Measurements from ENCODE around the gene SMIM9. TPM values are rescaled to one million over a fixed set of nuclear protein-coding genes. Genes with fewer than 3 reads are reported as not detected.

SMIM9 gene
- total RNA-seq, 1 experiment from 2014 or later, result not detected

- TF ChIP-seq ZNF263 (CRISPR knock-in tag; IDR thresholded peaks at IDR 0.05; ENCODE audit: low read depth) (no peak), CREM (CRISPR knock-in tag; IDR thresholded peaks at IDR 0.05) (no peak)
- TF ChIP-seq, protein P1, sequence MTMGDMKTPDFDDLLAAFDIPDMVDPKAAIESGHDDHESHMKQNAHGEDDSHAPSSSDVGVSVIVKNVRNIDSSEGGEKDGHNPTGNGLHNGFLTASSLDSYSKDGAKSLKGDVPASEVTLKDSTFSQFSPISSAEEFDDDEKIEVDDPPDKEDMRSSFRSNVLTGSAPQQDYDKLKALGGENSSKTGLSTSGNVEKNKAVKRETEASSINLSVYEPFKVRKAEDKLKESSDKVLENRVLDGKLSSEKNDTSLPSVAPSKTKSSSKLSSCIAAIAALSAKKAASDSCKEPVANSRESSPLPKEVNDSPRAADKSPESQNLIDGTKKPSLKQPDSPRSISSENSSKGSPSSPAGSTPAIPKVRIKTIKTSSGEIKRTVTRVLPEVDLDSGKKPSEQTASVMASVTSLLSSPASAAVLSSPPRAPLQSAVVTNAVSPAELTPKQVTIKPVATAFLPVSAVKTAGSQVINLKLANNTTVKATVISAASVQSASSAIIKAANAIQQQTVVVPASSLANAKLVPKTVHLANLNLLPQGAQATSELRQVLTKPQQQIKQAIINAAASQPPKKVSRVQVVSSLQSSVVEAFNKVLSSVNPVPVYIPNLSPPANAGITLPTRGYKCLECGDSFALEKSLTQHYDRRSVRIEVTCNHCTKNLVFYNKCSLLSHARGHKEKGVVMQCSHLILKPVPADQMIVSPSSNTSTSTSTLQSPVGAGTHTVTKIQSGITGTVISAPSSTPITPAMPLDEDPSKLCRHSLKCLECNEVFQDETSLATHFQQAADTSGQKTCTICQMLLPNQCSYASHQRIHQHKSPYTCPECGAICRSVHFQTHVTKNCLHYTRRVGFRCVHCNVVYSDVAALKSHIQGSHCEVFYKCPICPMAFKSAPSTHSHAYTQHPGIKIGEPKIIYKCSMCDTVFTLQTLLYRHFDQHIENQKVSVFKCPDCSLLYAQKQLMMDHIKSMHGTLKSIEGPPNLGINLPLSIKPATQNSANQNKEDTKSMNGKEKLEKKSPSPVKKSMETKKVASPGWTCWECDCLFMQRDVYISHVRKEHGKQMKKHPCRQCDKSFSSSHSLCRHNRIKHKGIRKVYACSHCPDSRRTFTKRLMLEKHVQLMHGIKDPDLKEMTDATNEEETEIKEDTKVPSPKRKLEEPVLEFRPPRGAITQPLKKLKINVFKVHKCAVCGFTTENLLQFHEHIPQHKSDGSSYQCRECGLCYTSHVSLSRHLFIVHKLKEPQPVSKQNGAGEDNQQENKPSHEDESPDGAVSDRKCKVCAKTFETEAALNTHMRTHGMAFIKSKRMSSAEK (CRISPR knock-in tag; IDR thresholded peaks at IDR 0.05; ENCODE audit: borderline replicate concordance), result no peak
- H3K9me3 Mint-ChIP-seq, result no peaks in the 10 kb centered on the region
- H3K27ac Mint-ChIP-seq, result no peak overlapping the region
- peaks cover 3% of the 10 kb centered on the region; the same call in 1 of the 2 replicates for H3K4me1 Mint-ChIP-seq
- no peak; the same call in 1 of the 2 replicates for ATAC-seq
- DNase-seq (ENCODE audit: low spot score), result no peak
- H3K27me3 Mint-ChIP-seq (ENCODE audit: low read depth), result no peaks in the 10 kb centered on the region
- H3K4me3 Mint-ChIP-seq, result no peak overlapping the region
- ChIA-PET CTCF (interaction anchor here (1.2 kb wide), 1 partner anchor 65 kb away, joined by 3 read pairs; no protein-coding TSS in a partner anchor), POLR2A (interaction anchor here (0.9 kb wide), 1 partner anchor 13 kb away, joined by 3 read pairs; the partner anchor contains the start of gene DKC1)
- peaks cover 55% of the 10 kb centered on the region for H3K36me3 Mint-ChIP-seq
These were observed 58.8 kb downstream of the SMIM9 start for GRCh38 chrX:154775419-154776349.

DNA sequence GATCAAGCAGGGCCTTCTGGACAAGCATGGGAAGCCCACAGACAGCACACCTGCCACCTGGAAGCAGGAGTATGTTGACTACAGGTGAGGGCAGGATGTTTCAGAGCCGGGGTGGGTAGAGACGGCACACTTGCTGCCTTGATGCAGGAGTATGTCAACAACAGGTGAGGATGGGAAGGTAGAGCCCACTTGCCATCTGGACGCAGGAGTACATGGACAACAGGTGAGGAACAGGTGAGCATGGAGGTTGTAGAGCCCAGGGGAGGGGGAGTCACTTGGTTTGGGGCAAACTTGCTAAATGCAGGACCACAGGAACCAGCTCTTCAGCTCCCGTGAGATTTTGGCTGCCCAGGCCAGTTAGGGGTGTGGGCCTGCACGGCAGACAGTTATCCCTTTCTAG, 59.8 kb downstream of the SMIM9 start:
- Mint-ChIP-seq H3K4me1 (peaks cover 3% of the 10 kb centered on the region; the same call in 1 of the 2 replicates), H3K4me3 (no peak overlapping the region), H3K27me3 (ENCODE audit: low read depth) (no peaks in the 10 kb centered on the region), H3K36me3 (peaks cover 60% of the 10 kb centered on the region), H3K9me3 (no peaks in the 10 kb centered on the region), H3K27ac (no peak overlapping the region)
- ChIA-PET POLR2A (no interaction called here), CTCF (no interaction called here)
- no peak for ATAC-seq
- DNase-seq (ENCODE audit: low spot score), result no peak
- TF ChIP-seq, protein P2, sequence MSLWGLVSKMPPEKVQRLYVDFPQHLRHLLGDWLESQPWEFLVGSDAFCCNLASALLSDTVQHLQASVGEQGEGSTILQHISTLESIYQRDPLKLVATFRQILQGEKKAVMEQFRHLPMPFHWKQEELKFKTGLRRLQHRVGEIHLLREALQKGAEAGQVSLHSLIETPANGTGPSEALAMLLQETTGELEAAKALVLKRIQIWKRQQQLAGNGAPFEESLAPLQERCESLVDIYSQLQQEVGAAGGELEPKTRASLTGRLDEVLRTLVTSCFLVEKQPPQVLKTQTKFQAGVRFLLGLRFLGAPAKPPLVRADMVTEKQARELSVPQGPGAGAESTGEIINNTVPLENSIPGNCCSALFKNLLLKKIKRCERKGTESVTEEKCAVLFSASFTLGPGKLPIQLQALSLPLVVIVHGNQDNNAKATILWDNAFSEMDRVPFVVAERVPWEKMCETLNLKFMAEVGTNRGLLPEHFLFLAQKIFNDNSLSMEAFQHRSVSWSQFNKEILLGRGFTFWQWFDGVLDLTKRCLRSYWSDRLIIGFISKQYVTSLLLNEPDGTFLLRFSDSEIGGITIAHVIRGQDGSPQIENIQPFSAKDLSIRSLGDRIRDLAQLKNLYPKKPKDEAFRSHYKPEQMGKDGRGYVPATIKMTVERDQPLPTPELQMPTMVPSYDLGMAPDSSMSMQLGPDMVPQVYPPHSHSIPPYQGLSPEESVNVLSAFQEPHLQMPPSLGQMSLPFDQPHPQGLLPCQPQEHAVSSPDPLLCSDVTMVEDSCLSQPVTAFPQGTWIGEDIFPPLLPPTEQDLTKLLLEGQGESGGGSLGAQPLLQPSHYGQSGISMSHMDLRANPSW (CRISPR knock-in tag; conservative IDR thresholded peaks at IDR 0.05; ENCODE audit: low read depth), result no peak
- no peak for TF ChIP-seq ZNF219 (CRISPR knock-in tag; IDR thresholded peaks at IDR 0.05; ENCODE audit: borderline replicate concordance)
- TF ChIP-seq AFF4 (CRISPR knock-in tag; IDR thresholded peaks at IDR 0.05; ENCODE audit: borderline replicate concordance), result no peak
- TF ChIP-seq JAZF1 (CRISPR knock-in tag; IDR thresholded peaks at IDR 0.05), result no peak
- no peak for TF ChIP-seq MAX (CRISPR knock-in tag; IDR thresholded peaks at IDR 0.05)
- TF ChIP-seq ZNF281 (CRISPR knock-in tag; IDR thresholded peaks at IDR 0.05), result no peak
- no peak for TF ChIP-seq ERG (CRISPR knock-in tag; IDR thresholded peaks at IDR 0.05)
- TF ChIP-seq, protein P1 (CRISPR knock-in tag; IDR thresholded peaks at IDR 0.05; ENCODE audit: borderline replicate concordance), result no peak
- TF ChIP-seq NFYB (CRISPR knock-in tag; conservative IDR thresholded peaks at IDR 0.05; ENCODE audit: low read depth), result no peak
